ENCODE measurements around the gene ERICH3. TPM values are rescaled to one million over a fixed set of nuclear protein-coding genes. Genes with fewer than 3 reads are reported as not detected.

Gene ERICH3
- total and polyA plus RNA-seq, 9 of the 15 experiments (the other 6 are each of a cell fraction or from before 2014, with no cell fraction given), result not detected

DNA sequence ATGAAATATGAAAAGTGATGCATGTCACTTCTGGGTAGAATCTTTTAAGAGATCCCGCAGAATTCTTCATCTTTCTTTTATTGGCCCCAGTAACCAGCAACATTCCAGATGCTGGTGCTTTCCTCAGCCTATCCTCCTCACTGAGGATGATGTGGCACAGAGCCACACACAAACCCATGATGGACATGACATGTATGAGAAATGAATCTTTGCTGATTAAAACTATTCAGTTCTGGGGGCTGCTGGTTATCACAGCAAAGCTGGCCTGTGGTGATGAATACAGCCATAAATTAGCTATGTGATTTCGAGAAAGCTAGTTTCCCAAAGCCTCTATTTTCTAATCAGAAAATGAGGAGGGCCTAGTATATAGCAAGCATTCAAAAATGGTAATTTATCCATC lies 8.3 kb upstream of the ERICH3 start:
- Histone ChIP-seq H3K9me3 (replicated peaks; ENCODE audit: control insufficient read depth, insufficient read depth, low read depth, low read length) (no peaks in the 10 kb centered on the region), H3K4me1 (replicated peaks in 1 of 2; ENCODE audit: control insufficient read depth in 2 of 2, insufficient read depth in 2 of 2, low read length in 2 of 2) (no peaks in the 10 kb centered on the region), H3K9ac (ENCODE audit: insufficient read depth in 1 of 2, low read depth in 2 of 2, low read length in 2 of 2) (no peak overlapping the region), H3K79me2 (ENCODE audit: control insufficient read depth, insufficient read depth, low read length) (no peaks in the 10 kb centered on the region), H3K4me3 (no peak overlapping the region), H3K27me3 (ENCODE audit: control insufficient read depth in 2 of 2, insufficient read depth in 2 of 2, low read length in 2 of 2) (no peaks in the 10 kb centered on the region), H3K27ac (ENCODE audit: extremely low read depth, low read depth, low read length) (no peak overlapping the region), H3K9me1 (ENCODE audit: control insufficient read depth, insufficient read depth, low read length) (no peaks in the 10 kb centered on the region), H2AFZ (ENCODE audit: low read depth, low read length) (no peak overlapping the region), H3K36me3 (ENCODE audit: control insufficient read depth, insufficient read depth, low read length) (no peaks in the 10 kb centered on the region), H4K20me1 (replicated peaks; ENCODE audit: control insufficient read depth, insufficient read depth, low read length) (no peaks in the 10 kb centered on the region), H3K4me2 (ENCODE audit: insufficient read depth, low read length) (no peak overlapping the region)
- ATAC-seq, result no peak
- in situ Hi-C loops (cut with MboI), result no loop called here
- 0% methylated on average over 2 of the region's 2 CpGs for WGBS (ENCODE audit: insufficient coverage, low coverage, missing lambda C conversion rate)
- FAIRE-seq, result no peak
- intact Hi-C loops (cut with micrococcal nuclease), result no loop called here
- ChIA-PET POLR2A (no interaction called here), CTCF (ENCODE audit: low intra/inter-chr PET ratio) (no interaction called here)
- DNase-seq (ENCODE audit: extremely low read depth in 1 of 4, low spot score in 3 of 4), result no peak
- TF ChIP-seq CAMTA2 (CRISPR knock-in tag; conservative IDR thresholded peaks at IDR 0.05), result no peak
- no peak for TF ChIP-seq ATF7 (IDR thresholded peaks at IDR 0.05)
- TF ChIP-seq MYC (IDR thresholded peaks at IDR 0.05; ENCODE audit: low read depth, low read length), result no peak
- no peak for TF ChIP-seq MYC (CRISPR knock-in tag; IDR thresholded peaks at IDR 0.05; ENCODE audit: borderline replicate concordance, low read depth)
- no peak for TF ChIP-seq CBX5 (IDR thresholded peaks at IDR 0.05; ENCODE audit: borderline replicate concordance, low read depth)
- no peak for TF ChIP-seq SPI1 (IDR thresholded peaks at IDR 0.05; ENCODE audit: borderline replicate concordance, low read depth, low read length)
- no peak for TF ChIP-seq ZNF76 (CRISPR knock-in tag; IDR thresholded peaks at IDR 0.05; ENCODE audit: borderline replicate concordance)
- TF ChIP-seq SMARCB1 (IDR thresholded peaks at IDR 0.05; ENCODE audit: insufficient read length, low read depth), result no peak
- no peak for TF ChIP-seq ATF4 (CRISPR knock-in tag; IDR thresholded peaks at IDR 0.05)
- TF ChIP-seq PHF8 (IDR thresholded peaks at IDR 0.05; ENCODE audit: borderline replicate concordance, low read length), result no peak
- TF ChIP-seq ZNF57 (CRISPR knock-in tag; IDR thresholded peaks at IDR 0.05), result no peak
- TF ChIP-seq, protein P1, sequence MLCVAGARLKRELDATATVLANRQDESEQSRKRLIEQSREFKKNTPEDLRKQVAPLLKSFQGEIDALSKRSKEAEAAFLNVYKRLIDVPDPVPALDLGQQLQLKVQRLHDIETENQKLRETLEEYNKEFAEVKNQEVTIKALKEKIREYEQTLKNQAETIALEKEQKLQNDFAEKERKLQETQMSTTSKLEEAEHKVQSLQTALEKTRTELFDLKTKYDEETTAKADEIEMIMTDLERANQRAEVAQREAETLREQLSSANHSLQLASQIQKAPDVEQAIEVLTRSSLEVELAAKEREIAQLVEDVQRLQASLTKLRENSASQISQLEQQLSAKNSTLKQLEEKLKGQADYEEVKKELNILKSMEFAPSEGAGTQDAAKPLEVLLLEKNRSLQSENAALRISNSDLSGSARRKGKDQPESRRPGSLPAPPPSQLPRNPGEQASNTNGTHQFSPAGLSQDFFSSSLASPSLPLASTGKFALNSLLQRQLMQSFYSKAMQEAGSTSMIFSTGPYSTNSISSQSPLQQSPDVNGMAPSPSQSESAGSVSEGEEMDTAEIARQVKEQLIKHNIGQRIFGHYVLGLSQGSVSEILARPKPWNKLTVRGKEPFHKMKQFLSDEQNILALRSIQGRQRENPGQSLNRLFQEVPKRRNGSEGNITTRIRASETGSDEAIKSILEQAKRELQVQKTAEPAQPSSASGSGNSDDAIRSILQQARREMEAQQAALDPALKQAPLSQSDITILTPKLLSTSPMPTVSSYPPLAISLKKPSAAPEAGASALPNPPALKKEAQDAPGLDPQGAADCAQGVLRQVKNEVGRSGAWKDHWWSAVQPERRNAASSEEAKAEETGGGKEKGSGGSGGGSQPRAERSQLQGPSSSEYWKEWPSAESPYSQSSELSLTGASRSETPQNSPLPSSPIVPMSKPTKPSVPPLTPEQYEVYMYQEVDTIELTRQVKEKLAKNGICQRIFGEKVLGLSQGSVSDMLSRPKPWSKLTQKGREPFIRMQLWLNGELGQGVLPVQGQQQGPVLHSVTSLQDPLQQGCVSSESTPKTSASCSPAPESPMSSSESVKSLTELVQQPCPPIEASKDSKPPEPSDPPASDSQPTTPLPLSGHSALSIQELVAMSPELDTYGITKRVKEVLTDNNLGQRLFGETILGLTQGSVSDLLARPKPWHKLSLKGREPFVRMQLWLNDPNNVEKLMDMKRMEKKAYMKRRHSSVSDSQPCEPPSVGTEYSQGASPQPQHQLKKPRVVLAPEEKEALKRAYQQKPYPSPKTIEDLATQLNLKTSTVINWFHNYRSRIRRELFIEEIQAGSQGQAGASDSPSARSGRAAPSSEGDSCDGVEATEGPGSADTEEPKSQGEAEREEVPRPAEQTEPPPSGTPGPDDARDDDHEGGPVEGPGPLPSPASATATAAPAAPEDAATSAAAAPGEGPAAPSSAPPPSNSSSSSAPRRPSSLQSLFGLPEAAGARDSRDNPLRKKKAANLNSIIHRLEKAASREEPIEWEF (CRISPR knock-in tag; IDR thresholded peaks at IDR 0.05), result no peak
- TF ChIP-seq, protein P2, sequence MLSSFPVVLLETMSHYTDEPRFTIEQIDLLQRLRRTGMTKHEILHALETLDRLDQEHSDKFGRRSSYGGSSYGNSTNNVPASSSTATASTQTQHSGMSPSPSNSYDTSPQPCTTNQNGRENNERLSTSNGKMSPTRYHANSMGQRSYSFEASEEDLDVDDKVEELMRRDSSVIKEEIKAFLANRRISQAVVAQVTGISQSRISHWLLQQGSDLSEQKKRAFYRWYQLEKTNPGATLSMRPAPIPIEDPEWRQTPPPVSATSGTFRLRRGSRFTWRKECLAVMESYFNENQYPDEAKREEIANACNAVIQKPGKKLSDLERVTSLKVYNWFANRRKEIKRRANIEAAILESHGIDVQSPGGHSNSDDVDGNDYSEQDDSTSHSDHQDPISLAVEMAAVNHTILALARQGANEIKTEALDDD (IDR thresholded peaks at IDR 0.05), result no peak
- no peak for TF ChIP-seq ETV1 (tag; conservative IDR thresholded peaks at IDR 0.05; ENCODE audit: low read depth)
- no peak for TF ChIP-seq ILF3 (IDR thresholded peaks at IDR 0.05; ENCODE audit: borderline replicate concordance)
- BruUV-seq (replicated peaks), result no TSS peak
